DOHH2 (cell line): ENCODE measurements around the gene CXCR5.

Source experiments
- EZH2phosphoT487 ChIP-seq: fragments of 200-600 bp; sonication (generic); IDR thresholded peaks from 2 replicates; pipeline ENCODE4 v1.6.1; 2017; ENCODE audit warnings: borderline replicate concordance, mild to moderate bottlenecking, antibody characterized with exemption, low read length, moderate library complexity, mixed read lengths
- TF ChIP-seq, protein P1 (sequence below): fragments of 200-600 bp; sonication (generic); IDR thresholded peaks from one replicate; pipeline ENCODE4 v1.5.1; 2014; ENCODE audit warnings: antibody characterized with exemption, mild to moderate bottlenecking, low read depth, low read length; ENCODE audit not compliant: poor library complexity, severe bottlenecking

DNA sequence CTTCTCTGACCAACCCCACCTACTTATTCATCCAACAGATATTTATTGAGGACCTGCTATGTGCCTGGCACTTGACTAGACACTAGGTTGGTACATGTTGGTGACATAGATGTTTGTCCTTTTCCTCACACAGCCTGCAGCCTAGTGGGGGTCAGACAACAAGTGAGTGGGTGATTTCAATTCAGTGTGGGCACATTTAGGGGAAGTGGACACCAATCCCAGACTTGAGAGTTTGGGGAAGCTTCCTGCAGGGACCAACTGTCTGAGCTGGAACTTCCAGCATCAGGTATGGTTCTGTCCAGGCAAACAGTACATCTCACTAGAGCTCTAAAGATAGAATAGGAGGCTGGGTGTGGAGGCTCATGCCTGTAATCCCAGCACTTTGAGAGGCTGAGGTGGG is 47.9 kb downstream of the CXCR5 start:
- TF ChIP-seq EZH2phosphoT487 = no peak
- TF ChIP-seq, protein P1, sequence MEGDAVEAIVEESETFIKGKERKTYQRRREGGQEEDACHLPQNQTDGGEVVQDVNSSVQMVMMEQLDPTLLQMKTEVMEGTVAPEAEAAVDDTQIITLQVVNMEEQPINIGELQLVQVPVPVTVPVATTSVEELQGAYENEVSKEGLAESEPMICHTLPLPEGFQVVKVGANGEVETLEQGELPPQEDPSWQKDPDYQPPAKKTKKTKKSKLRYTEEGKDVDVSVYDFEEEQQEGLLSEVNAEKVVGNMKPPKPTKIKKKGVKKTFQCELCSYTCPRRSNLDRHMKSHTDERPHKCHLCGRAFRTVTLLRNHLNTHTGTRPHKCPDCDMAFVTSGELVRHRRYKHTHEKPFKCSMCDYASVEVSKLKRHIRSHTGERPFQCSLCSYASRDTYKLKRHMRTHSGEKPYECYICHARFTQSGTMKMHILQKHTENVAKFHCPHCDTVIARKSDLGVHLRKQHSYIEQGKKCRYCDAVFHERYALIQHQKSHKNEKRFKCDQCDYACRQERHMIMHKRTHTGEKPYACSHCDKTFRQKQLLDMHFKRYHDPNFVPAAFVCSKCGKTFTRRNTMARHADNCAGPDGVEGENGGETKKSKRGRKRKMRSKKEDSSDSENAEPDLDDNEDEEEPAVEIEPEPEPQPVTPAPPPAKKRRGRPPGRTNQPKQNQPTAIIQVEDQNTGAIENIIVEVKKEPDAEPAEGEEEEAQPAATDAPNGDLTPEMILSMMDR = no peak
